ENCODE results near the gene USP40.

The USP40 gene

GRCh38 chr2:233455491-233455890, 111.1 kb downstream of the USP40 start:
- DNase-seq, result no peak

GRCh38 chr2:233455006-233455405, 111.6 kb downstream of the USP40 start:
- no peak for DNase-seq

- DNase-seq, result no peak
Observed at GRCh38 chr2:233453916-233454315, 112.7 kb downstream of the USP40 start.

- DNase-seq, result no peak
Observed at GRCh38 chr2:233453111-233453915, 113.3 kb downstream of the USP40 start.

GRCh38 chr2:233451950-233452349, 114.6 kb downstream of the USP40 start:
- DNase-seq, result no peak

- no peak for DNase-seq
Observed at GRCh38 chr2:233450864-233451575, 115.6 kb downstream of the USP40 start.

- no peak for DNase-seq
Observed at GRCh38 chr2:233449921-233450863, 116.4 kb downstream of the USP40 start.

GRCh38 chr2:233449081-233449901, 117.3 kb downstream of the USP40 start:
- DNase-seq, result no peak

- DNase-seq, result no peak
Observed at GRCh38 chr2:233448575-233448974, 118.0 kb downstream of the USP40 start.

- DNase-seq, result no peak
Observed at GRCh38 chr2:233448220-233448559, 118.4 kb downstream of the USP40 start.

- no peak for DNase-seq
Observed at GRCh38 chr2:233447506-233448219, 118.9 kb downstream of the USP40 start.

- DNase-seq, result no peak
Observed at GRCh38 chr2:233446606-233447305, 119.8 kb downstream of the USP40 start.

GRCh38 chr2:233446121-233446520, 120.5 kb downstream of the USP40 start:
- no peak for DNase-seq

- no peak for DNase-seq
Observed at GRCh38 chr2:233445152-233445830, 121.3 kb downstream of the USP40 start.

GRCh38 chr2:233444501-233444900, 122.1 kb downstream of the USP40 start:
- no peak for DNase-seq

GRCh38 chr2:233443511-233444183, 122.9 kb downstream of the USP40 start:
- DNase-seq, result peak; percentile 80

- no peak for DNase-seq
Observed at GRCh38 chr2:233442028-233442310, 124.6 kb downstream of the USP40 start.

- DNase-seq, result no peak
Observed at GRCh38 chr2:233441161-233442027, 125.2 kb downstream of the USP40 start.

- no peak for DNase-seq
Observed at GRCh38 chr2:233440714-233441113, 125.9 kb downstream of the USP40 start.

All from CD4-positive, alpha-beta T cell treated with Interleukin-15 for 1 hour (primary cell).